Measurements from ENCODE around the gene LRIT2.

LRIT2 gene

GRCh38 chr10:84237199-84238051 lies 12.1 kb upstream of the LRIT2 start:
- Histone ChIP-seq H3K36me3 (ENCODE audit: control insufficient read depth in 2 of 2, insufficient read depth in 1 of 2, low read length in 2 of 2) (no peaks in the 10 kb centered on the region), H3K27ac (ENCODE audit: extremely low read depth, low read depth, low read length) (no peak overlapping the region), H3K9me3 (ENCODE audit: control insufficient read depth, insufficient read depth, low read depth, low read length) (no peaks in the 10 kb centered on the region), H3K4me1 (ENCODE audit: control insufficient read depth, insufficient read depth, low read length) (no peaks in the 10 kb centered on the region), H3K4me3 (ENCODE audit: low read depth, low read length) (no peak overlapping the region)
- TF ChIP-seq FEZF1 (tag by site-specific recombination; IDR thresholded peaks at IDR 0.05) (no peak), ZNF596 (tag by site-specific recombination; IDR thresholded peaks at IDR 0.05) (no peak), ZSCAN23 (tag by site-specific recombination; IDR thresholded peaks at IDR 0.05) (no peak), ZNF558 (tag by site-specific recombination; IDR thresholded peaks at IDR 0.05) (no peak), ZNF624 (tag by site-specific recombination; IDR thresholded peaks at IDR 0.05) (no peak), ZNF473 (tag by site-specific recombination; IDR thresholded peaks at IDR 0.05) (no peak), SP2 (tag by site-specific recombination; IDR thresholded peaks at IDR 0.05) (no peak), EGR2 (tag by site-specific recombination; IDR thresholded peaks at IDR 0.05; ENCODE audit: low read depth) (no peak), SALL2 (tag by site-specific recombination; IDR thresholded peaks at IDR 0.05; ENCODE audit: borderline replicate concordance) (no peak), HOXD13 (CRISPR knock-in tag; IDR thresholded peaks at IDR 0.05; ENCODE audit: borderline replicate concordance) (no peak), ZNF221 (tag by site-specific recombination; IDR thresholded peaks at IDR 0.05; ENCODE audit: borderline replicate concordance) (no peak), ZNF660 (tag by site-specific recombination; IDR thresholded peaks at IDR 0.05) (no peak), ZNF514 (tag by site-specific recombination; IDR thresholded peaks at IDR 0.05) (no peak), ZNF704 (tag by site-specific recombination; IDR thresholded peaks at IDR 0.05) (no peak)
- POLR2A ChIA-PET: no interaction called here
- CTCF ChIA-PET: interaction anchor here (0.6 to 0.8 kb wide), 2 partner anchors 33 to 40 kb away, joined by 3 read pairs; no protein-coding TSS in a partner anchor

DNA sequence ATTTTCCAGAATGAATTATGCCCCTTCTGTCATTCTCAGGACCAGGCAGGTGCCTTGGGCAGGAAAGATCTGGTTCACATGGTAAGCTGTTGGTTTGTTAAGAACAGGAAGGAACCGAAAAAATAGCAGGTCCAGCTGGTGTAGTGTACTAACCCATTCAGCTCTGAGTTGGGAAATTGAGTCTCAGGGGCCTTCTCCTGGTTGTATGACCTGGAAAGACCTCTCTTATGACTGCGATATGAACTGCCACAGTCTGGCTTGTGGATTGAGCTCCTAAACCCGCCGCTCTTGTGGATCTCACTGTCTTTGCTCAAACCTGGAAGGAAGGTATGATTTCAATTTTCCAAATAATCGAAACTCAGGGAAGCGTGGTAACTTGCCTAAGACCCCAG lies 11.5 kb upstream of the LRIT2 start:
- ChIA-PET POLR2A (no interaction called here), CTCF (interaction anchor here (0.6 to 0.8 kb wide), 2 partner anchors 32 to 40 kb away, joined by 3 read pairs; no protein-coding TSS in a partner anchor)
- no peak overlapping the region for H3K27ac ChIP-seq (ENCODE audit: extremely low read depth, low read depth, low read length)
- no peaks in the 10 kb centered on the region for H3K4me1 ChIP-seq (ENCODE audit: control insufficient read depth, insufficient read depth, low read length)
- H3K4me3 ChIP-seq (ENCODE audit: low read depth, low read length): no peak overlapping the region
- TF ChIP-seq ZNF560 (tag by site-specific recombination; IDR thresholded peaks at IDR 0.05; ENCODE audit: borderline replicate concordance): no peak
- no peak for TF ChIP-seq ZNF488 (tag by site-specific recombination; IDR thresholded peaks at IDR 0.05)
- TF ChIP-seq ZNF664 (tag by site-specific recombination; IDR thresholded peaks at IDR 0.05): no peak
- no peak for TF ChIP-seq ZFP41 (tag by site-specific recombination; IDR thresholded peaks at IDR 0.05; ENCODE audit: borderline replicate concordance)
- TF ChIP-seq ZNF175 (tag by site-specific recombination; IDR thresholded peaks at IDR 0.05): no peak
- no peak for TF ChIP-seq ZNF174 (tag by site-specific recombination; IDR thresholded peaks at IDR 0.05)
- TF ChIP-seq ZNF658 (tag by site-specific recombination; IDR thresholded peaks at IDR 0.05): no peak
- TF ChIP-seq ZNF571 (tag by site-specific recombination; IDR thresholded peaks at IDR 0.05): no peak
- TF ChIP-seq ZNF146 (tag by site-specific recombination; IDR thresholded peaks at IDR 0.05): no peak
- TF ChIP-seq ZNF558 (tag by site-specific recombination; IDR thresholded peaks at IDR 0.05): no peak
- no peak for TF ChIP-seq ZFP37 (tag by site-specific recombination; IDR thresholded peaks at IDR 0.05)
- no peaks in the 10 kb centered on the region for H3K36me3 ChIP-seq (ENCODE audit: control insufficient read depth in 2 of 2, insufficient read depth in 1 of 2, low read length in 2 of 2)
- H3K9me3 ChIP-seq (ENCODE audit: control insufficient read depth, insufficient read depth, low read depth, low read length): no peaks in the 10 kb centered on the region
